ENCODE data around the gene CDYL.

CDYL gene

GRCh38 chr6:4925580-4925979, 149.4 kb downstream of the CDYL start:
- no peaks in the 10 kb centered on the region for H3K9me3 ChIP-seq (ENCODE audit: severe bottlenecking)
- no peaks in the 10 kb centered on the region for H3K27me3 ChIP-seq (ENCODE audit: insufficient read depth, poor library complexity, severe bottlenecking)
- no peaks in the 10 kb centered on the region for H3K36me3 ChIP-seq (ENCODE audit: low read depth)
- H3K4me3 ChIP-seq (ENCODE audit: severe bottlenecking), result no peak overlapping the region
- DNase-seq (ENCODE audit: low spot score) (no peak), ATAC-seq (ENCODE audit: low read depth) (no peak)
- no peak overlapping the region for H3K27ac ChIP-seq (ENCODE audit: poor library complexity, severe bottlenecking)
- H3K4me1 ChIP-seq (ENCODE audit: insufficient read depth, poor library complexity, severe bottlenecking), result no peaks in the 10 kb centered on the region
- TF ChIP-seq CTCF (IDR thresholded peaks at IDR 0.05; ENCODE audit: poor library complexity, severe bottlenecking), result no peak

- Histone ChIP-seq H3K27me3 (ENCODE audit: insufficient read depth, poor library complexity, severe bottlenecking) (no peaks in the 10 kb centered on the region), H3K4me3 (ENCODE audit: severe bottlenecking) (no peak overlapping the region), H3K9me3 (ENCODE audit: severe bottlenecking) (no peaks in the 10 kb centered on the region), H3K4me1 (ENCODE audit: insufficient read depth, poor library complexity, severe bottlenecking) (peaks cover 13% of the 10 kb centered on the region), H3K27ac (ENCODE audit: poor library complexity, severe bottlenecking) (no peak overlapping the region), H3K36me3 (ENCODE audit: low read depth) (no peaks in the 10 kb centered on the region)
- DNase-seq (ENCODE audit: low spot score), result no peak
- TF ChIP-seq CTCF (IDR thresholded peaks at IDR 0.05; ENCODE audit: poor library complexity, severe bottlenecking), result no peak
- ATAC-seq (ENCODE audit: low read depth), result no peak
Observed at GRCh38 chr6:4928426-4928825, 152.2 kb downstream of the CDYL start.

- Histone ChIP-seq H3K9me3 (ENCODE audit: severe bottlenecking) (no peaks in the 10 kb centered on the region), H3K4me3 (ENCODE audit: severe bottlenecking) (no peak overlapping the region), H3K4me1 (ENCODE audit: insufficient read depth, poor library complexity, severe bottlenecking) (peaks cover 13% of the 10 kb centered on the region), H3K27ac (ENCODE audit: poor library complexity, severe bottlenecking) (no peak overlapping the region), H3K36me3 (ENCODE audit: low read depth) (no peaks in the 10 kb centered on the region), H3K27me3 (ENCODE audit: insufficient read depth, poor library complexity, severe bottlenecking) (no peaks in the 10 kb centered on the region)
- DNase-seq (ENCODE audit: low spot score) (no peak), ATAC-seq (ENCODE audit: low read depth) (no peak)
- no peak for TF ChIP-seq CTCF (IDR thresholded peaks at IDR 0.05; ENCODE audit: poor library complexity, severe bottlenecking)
Observed at GRCh38 chr6:4929097-4929718, 153.0 kb downstream of the CDYL start.

GRCh38 chr6:4930025-4930691, 154.0 kb downstream of the CDYL start:
- no peak for DNase-seq (ENCODE audit: low spot score)
- no peak overlapping the region for H3K27ac ChIP-seq (ENCODE audit: poor library complexity, severe bottlenecking)
- H3K27me3 ChIP-seq (ENCODE audit: insufficient read depth, poor library complexity, severe bottlenecking), result no peaks in the 10 kb centered on the region
- H3K36me3 ChIP-seq (ENCODE audit: low read depth), result no peaks in the 10 kb centered on the region
- H3K4me1 ChIP-seq (ENCODE audit: insufficient read depth, poor library complexity, severe bottlenecking), result peaks cover 13% of the 10 kb centered on the region
- no peak for ATAC-seq (ENCODE audit: low read depth)
- no peak for TF ChIP-seq CTCF (IDR thresholded peaks at IDR 0.05; ENCODE audit: poor library complexity, severe bottlenecking)
- no peaks in the 10 kb centered on the region for H3K9me3 ChIP-seq (ENCODE audit: severe bottlenecking)
- no peak overlapping the region for H3K4me3 ChIP-seq (ENCODE audit: severe bottlenecking)
